Glomerular visceral epithelial cell (primary cell): ENCODE measurements around the gene SNAP29.
"Not testable (repeated sequence)": the region's sequence is repeated elsewhere in the genome, so short reads cannot be mapped to it uniquely, and the experiment has no call there.

Source experiments
- DNase-seq: peaks from one replicate; pipeline ENCODE4 v3.0.0-alpha.2; 2016; ENCODE audit errors: extremely low spot score

The SNAP29 gene

GRCh38 chr22:20930435-20930834 lies 71.6 kb downstream of the SNAP29 start:
- not testable (repeated sequence) for DNase-seq

GRCh38 chr22:20931126-20931654 lies 72.4 kb downstream of the SNAP29 start:
- no peak for DNase-seq

DNA sequence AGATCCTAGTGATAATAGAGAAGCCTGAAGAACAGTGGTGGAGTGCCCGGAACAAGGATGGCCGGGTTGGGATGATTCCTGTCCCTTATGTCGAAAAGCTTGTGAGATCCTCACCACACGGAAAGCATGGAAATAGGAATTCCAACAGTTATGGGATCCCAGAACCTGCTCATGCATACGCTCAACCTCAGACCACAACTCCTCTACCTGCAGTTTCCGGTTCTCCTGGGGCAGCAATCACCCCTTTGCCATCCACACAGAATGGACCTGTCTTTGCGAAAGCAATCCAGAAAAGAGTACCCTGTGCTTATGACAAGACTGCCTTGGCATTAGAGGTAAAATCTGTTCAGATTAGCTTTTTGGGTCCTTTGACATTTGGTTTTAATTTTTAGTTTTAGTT lies 75.1 kb downstream of the SNAP29 start:
- DNase-seq, result no peak

GRCh38 chr22:20935049-20935448 lies 76.2 kb downstream of the SNAP29 start:
- not testable (repeated sequence) for DNase-seq

DNA sequence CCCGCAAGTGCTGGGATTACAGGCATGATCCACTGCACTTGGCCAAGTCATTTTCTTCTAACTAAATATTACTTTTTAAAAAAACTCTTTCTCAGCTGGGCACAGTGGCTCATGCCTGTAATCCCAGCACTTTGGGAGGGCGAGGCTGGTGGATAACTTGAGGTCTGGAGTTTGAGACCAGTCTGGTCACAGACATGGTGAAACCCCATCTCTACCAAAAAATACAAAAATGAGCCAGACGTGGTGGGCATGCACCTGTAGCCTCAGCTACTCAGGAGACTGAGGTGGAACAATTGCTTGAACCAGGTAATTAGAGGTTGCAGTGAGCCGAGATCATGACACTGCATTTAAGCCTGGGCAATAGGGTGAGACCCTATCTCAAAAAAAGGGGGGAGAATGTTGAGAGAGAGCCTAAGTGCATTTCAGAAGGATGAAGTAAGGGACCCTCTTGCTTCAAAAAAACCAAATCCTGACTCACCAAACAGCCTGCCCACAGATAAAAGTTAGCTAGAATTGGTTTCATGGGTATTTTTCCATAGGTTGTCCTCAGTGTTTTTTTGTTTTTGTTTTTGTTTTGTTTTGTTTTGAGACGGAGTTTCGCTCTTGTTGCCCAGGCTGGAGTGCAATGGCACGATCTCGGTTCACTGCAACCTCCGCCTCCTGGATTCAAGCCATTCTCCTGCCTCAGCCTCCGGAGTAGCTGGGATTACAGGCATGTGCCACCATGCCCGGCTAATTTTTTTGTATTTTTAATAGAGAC lies 77.2 kb downstream of the SNAP29 start:
- DNase-seq, result not testable (repeated sequence)

- no peak for DNase-seq
Observed at GRCh38 chr22:20937031-20937793, 78.4 kb downstream of the SNAP29 start.

DNA sequence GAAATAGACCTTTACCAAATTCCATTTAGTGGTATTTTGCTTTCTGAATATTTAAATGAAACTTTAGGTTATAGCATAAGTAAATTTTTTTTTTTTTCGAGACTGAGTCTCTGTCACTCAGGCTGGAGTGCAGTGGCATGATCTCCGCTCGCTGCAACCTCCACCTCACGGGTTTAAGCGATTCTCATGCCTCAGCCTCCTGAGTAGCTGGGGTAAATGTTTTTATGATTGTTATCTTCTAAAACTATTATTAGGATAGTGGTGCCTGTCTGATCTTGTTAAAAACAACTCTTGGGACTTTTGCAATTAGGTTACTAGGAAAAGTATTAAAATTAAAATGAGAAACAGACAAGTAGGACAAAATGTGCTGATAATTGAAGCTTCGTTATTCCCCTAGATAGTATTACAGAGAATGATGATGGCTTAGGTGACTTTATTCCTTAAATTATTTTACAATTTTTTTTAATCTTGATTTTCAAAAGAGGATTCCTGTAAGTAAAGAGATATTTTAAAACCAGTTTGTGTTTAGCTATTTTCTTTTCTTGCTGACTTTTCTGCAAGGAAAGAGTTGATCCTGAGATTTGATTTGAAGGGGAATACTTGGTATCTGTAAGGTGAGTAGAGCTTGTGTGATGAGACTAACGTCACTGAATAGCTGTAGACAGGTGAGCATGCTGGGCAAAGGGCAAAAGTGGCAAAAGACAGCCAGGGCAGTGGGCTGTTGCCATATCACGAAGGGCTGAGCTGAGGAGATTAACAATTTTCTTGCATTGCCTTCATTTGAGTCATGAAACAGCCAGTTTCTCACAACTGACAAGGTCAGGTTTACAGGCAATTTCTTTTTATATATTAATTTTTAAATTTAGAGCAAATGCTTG lies 79.2 kb downstream of the SNAP29 start:
- DNase-seq, result no peak

GRCh38 chr22:20939457-20940185 lies 80.8 kb downstream of the SNAP29 start:
- DNase-seq, result not testable (repeated sequence)

GRCh38 chr22:20940186-20940651 lies 81.4 kb downstream of the SNAP29 start:
- no peak for DNase-seq
